ENCODE data around the gene MYO9A. TPM values are rescaled to one million over a fixed set of nuclear protein-coding genes. Genes with fewer than 3 reads are reported as not detected.

The MYO9A gene
- total RNA-seq, 3 donors from 2014 or later: 40.0 to 79.3 (median 41.8) TPM

DNA sequence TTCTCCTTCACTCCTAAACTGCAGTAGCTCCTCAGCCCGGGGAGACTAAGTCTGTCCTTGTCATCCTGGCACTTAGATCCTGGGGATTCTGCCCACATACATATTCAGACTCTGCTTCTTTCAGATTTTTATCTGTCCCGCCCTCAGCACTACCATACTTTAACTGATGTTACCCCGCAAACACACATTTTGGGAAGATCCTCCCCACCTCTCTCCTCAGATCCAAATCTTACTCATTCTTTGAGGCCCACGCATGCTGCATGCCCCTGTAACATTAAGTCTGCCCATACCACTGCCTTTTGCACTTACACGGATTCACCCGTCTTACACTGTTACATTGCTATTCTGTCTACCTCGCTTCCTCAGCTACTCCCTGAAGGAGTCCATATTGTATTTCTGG, 36.4 kb upstream of the MYO9A start:
- Histone ChIP-seq H3K9me3 (no peaks in the 10 kb centered on the region), H3K4me3 (no peak overlapping the region), H3K36me3 (ENCODE audit: low read depth) (no peaks in the 10 kb centered on the region), H3K4me1 (ENCODE audit: low read depth) (peaks cover 20% of the 10 kb centered on the region)
- DNase-seq (no peak), ATAC-seq (no peak)
- TF ChIP-seq, protein P1, sequence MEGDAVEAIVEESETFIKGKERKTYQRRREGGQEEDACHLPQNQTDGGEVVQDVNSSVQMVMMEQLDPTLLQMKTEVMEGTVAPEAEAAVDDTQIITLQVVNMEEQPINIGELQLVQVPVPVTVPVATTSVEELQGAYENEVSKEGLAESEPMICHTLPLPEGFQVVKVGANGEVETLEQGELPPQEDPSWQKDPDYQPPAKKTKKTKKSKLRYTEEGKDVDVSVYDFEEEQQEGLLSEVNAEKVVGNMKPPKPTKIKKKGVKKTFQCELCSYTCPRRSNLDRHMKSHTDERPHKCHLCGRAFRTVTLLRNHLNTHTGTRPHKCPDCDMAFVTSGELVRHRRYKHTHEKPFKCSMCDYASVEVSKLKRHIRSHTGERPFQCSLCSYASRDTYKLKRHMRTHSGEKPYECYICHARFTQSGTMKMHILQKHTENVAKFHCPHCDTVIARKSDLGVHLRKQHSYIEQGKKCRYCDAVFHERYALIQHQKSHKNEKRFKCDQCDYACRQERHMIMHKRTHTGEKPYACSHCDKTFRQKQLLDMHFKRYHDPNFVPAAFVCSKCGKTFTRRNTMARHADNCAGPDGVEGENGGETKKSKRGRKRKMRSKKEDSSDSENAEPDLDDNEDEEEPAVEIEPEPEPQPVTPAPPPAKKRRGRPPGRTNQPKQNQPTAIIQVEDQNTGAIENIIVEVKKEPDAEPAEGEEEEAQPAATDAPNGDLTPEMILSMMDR (IDR thresholded peaks at IDR 0.05): no peak
- intact Hi-C loops (cut with DNase I, micrococcal nuclease): no loop called here

DNA sequence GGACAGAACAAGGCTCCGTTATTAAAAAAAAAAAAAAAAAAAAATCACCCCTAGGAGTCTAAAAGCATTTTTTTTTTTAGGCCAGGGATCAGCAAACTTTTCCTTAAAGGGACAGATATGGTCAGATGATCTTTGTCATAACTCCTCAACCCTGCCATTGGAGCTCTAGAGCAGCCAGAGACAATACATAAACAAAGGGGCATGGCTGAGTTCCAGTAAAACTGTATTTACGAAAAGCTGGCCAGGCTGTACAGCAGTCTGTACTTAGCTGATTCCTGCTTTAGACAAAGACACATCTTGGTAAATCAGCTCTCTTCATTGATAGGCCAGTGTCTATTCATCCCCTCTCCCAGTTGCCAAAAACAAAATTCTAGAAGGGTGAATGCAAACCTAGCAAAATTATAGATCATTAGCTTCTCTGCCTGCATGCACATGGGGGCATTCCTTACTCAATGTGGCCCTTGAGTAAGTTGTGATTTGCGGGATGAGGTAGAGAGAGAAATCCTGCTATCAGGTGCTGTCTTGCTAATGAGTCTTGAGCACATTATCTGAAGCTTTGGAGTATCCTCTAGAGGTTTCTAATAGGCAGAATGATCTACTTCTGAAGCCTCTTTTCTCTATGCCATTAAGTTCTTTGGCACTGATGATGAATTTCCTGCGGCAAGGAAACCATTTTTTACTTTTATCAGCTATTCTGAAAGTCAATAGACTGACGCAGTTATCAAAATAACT, 35.5 kb upstream of the MYO9A start:
- no peak for ATAC-seq
- H3K9me3 ChIP-seq: no peaks in the 10 kb centered on the region
- TF ChIP-seq, protein P1 (IDR thresholded peaks at IDR 0.05): no peak
- intact Hi-C loops (cut with DNase I, micrococcal nuclease): no loop called here
- no peaks in the 10 kb centered on the region for H3K36me3 ChIP-seq (ENCODE audit: low read depth)
- peaks cover 20% of the 10 kb centered on the region for H3K4me1 ChIP-seq (ENCODE audit: low read depth)
- DNase-seq: no peak
- no peak overlapping the region for H3K4me3 ChIP-seq

DNA sequence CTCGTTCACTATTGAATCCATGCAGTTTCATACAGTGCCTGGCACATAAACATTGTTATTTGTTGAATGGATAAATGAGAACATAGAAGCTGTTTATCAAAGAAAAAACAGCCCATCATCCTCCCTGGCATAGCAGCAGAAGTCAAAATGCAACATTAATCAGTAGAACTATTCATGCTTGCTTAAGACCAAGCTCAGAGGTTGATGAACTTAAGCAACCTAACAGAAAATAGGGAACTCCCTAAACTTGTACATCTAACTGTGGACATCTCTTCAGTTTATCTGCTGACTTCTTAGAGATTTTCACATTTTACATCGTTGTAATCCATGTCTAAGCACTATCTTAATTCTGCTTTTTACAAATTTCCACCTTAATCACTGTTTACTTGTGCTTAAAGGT, 29.5 kb upstream of the MYO9A start:
- Histone ChIP-seq H3K4me1 (ENCODE audit: low read depth) (peaks cover under 1% of the 10 kb centered on the region), H3K36me3 (ENCODE audit: low read depth) (no peaks in the 10 kb centered on the region), H3K4me3 (no peak overlapping the region), H3K9me3 (no peaks in the 10 kb centered on the region)
- TF ChIP-seq, protein P1 (IDR thresholded peaks at IDR 0.05): no peak
- no peak for DNase-seq
- ATAC-seq: no peak
- intact Hi-C loops (cut with DNase I, micrococcal nuclease): no loop called here

DNA sequence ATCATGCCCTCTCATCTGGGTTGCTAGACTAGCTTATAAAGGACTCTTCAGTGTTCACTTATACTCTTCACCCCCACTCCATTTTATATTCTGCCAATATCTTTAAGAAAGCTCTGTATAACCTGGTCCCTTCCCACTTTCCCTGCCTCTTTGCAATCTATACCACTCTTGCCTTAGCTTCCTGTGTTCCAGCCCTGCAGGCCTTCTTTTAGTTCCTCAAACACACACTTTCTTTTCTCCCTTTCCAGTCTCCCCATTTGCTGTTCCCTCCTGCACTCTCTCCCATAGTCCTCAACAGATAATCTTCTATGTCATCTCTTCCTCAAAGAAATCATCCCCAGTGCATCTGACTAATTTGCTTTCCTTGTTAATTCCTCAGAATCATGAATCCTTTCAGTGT, 29.0 kb upstream of the MYO9A start:
- peaks cover 5% of the 10 kb centered on the region for H3K4me1 ChIP-seq (ENCODE audit: low read depth)
- no peaks in the 10 kb centered on the region for H3K36me3 ChIP-seq (ENCODE audit: low read depth)
- intact Hi-C loops (cut with DNase I, micrococcal nuclease): no loop called here
- ATAC-seq (no peak), DNase-seq (no peak)
- H3K9me3 ChIP-seq: no peaks in the 10 kb centered on the region
- TF ChIP-seq, protein P1 (IDR thresholded peaks at IDR 0.05): no peak
- H3K4me3 ChIP-seq: no peak overlapping the region

DNA sequence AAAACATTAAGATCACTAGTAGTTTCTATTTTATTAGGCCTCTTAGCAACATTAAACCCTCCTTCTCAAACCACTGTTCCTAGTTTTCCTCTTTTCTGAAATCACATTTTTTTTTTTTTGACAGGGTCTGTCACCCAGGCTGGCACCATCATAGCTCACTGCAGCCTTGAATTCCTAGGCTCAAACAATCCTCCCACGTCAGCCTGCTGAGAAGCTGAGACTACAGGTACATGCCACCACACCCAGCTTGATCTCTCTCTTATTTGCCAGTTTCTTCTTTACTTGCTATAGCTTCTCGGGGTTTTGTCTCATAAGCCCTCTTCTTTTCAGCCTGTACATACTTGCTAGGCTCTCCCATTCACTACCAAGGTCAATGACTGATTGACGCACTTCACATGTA, 28.3 kb upstream of the MYO9A start:
- Histone ChIP-seq H3K9me3 (no peaks in the 10 kb centered on the region), H3K36me3 (ENCODE audit: low read depth) (no peaks in the 10 kb centered on the region), H3K4me3 (no peak overlapping the region), H3K4me1 (ENCODE audit: low read depth) (peaks cover 8% of the 10 kb centered on the region)
- intact Hi-C loops (cut with DNase I, micrococcal nuclease): no loop called here
- no peak for ATAC-seq
- TF ChIP-seq, protein P1 (IDR thresholded peaks at IDR 0.05): no peak
- no peak for DNase-seq
